ENCODE data around the gene LETMD1. TPM values are rescaled to one million over a fixed set of nuclear protein-coding genes. Genes with fewer than 3 reads are reported as not detected.

Gene LETMD1
- polyA plus RNA-seq, 3 donors: 58.5 to 70.6 (median 70.4) TPM

GRCh38 chr12:51023625-51024382 is 24.3 kb upstream of the LETMD1 start:
- peak overlapping the region; percentile 22 for H3K27ac ChIP-seq (ENCODE audit: low read depth, low read length)
- WGBS, 3 donors: 36 to 74% (median 73%) methylated on average over 4 of the region's 4 CpGs

- WGBS, 3 donors: 3 to 13% (median 9%) methylated on average over 9 of the region's 9 CpGs
- no peak overlapping the region for H3K27ac ChIP-seq (ENCODE audit: low read depth, low read length)
Measured at GRCh38 chr12:51025338-51025835, 22.7 kb upstream of the LETMD1 start.

- WGBS, 3 donors: 0 to 1% (median 1%) methylated on average over 71 to 74 of the region's 74 CpGs
- H3K27ac ChIP-seq (ENCODE audit: low read depth, low read length): no peak within 1 kb of the TSS
Measured at GRCh38 chr12:51025836-51026638, 22.1 kb upstream of the LETMD1 start, which contains the start of gene SLC11A2. Gene SLC11A2, minus strand, starts transcription at chr12:51026384. Its CDS starts 15,656 bp downstream, at chr12:51010728.

- 90 to 92% (median 92%) methylated on average over 15 of the region's 15 CpGs for WGBS, 3 donors
- no peak overlapping the region for H3K27ac ChIP-seq (ENCODE audit: low read depth, low read length)
Measured at GRCh38 chr12:51027342-51027835, 20.7 kb upstream of the LETMD1 start.

- no peak overlapping the region for H3K27ac ChIP-seq (ENCODE audit: low read depth, low read length)
- WGBS, 3 donors: 20 to 25% (median 21%) methylated on average over 9 of the region's 9 CpGs
Measured at GRCh38 chr12:51028126-51028812, 19.9 kb upstream of the LETMD1 start.

GRCh38 chr12:51028813-51029150 is 19.3 kb upstream of the LETMD1 start:
- WGBS, 3 donors: 44 to 62% (median 57%) methylated on average over 5 of the region's 5 CpGs
- no peak overlapping the region for H3K27ac ChIP-seq (ENCODE audit: low read depth, low read length)

GRCh38 chr12:51033048-51033447 is 15.1 kb upstream of the LETMD1 start:
- 65 to 89% (median 84%) methylated on average over 2 of the region's 2 CpGs for WGBS, 3 donors
- no peak overlapping the region for H3K27ac ChIP-seq (ENCODE audit: low read depth, low read length)

GRCh38 chr12:51033457-51034089 is 14.6 kb upstream of the LETMD1 start:
- WGBS, 3 donors: 92 to 97% (median 95%) methylated on average over 4 of the region's 4 CpGs
- no peak overlapping the region for H3K27ac ChIP-seq (ENCODE audit: low read depth, low read length)

- H3K27ac ChIP-seq (ENCODE audit: low read depth, low read length): no peak overlapping the region
- 52 to 79% (median 78%) methylated on average over 3 of the region's 3 CpGs for WGBS, 3 donors
Measured at GRCh38 chr12:51036279-51036678, 11.8 kb upstream of the LETMD1 start.

GRCh38 chr12:51048661-51049251 is 629 bp downstream of the LETMD1 start:
- H3K27ac ChIP-seq (ENCODE audit: low read depth, low read length): no peak overlapping the region
- 17 to 23% (median 18%) methylated on average over 14 of the region's 14 CpGs for WGBS, 3 donors

GRCh38 chr12:51049525-51049924 is 1.4 kb downstream of the LETMD1 start:
- H3K27ac ChIP-seq (ENCODE audit: low read depth, low read length): no peak overlapping the region

GRCh38 chr12:51051787-51052186 is 3.7 kb downstream of the LETMD1 start:
- H3K27ac ChIP-seq (ENCODE audit: low read depth, low read length): no peak overlapping the region
- 56 to 68% (median 64%) methylated on average over 4 of the region's 4 CpGs for WGBS, 3 donors

More at GRCh38 chr12:51049525-51049924, 1.4 kb downstream of the LETMD1 start:
- WGBS, 3 donors: 44 to 70% (median 46%) methylated on average over 3 of the region's 3 CpGs

- H3K27ac ChIP-seq (ENCODE audit: low read depth, low read length): no peak overlapping the region
- WGBS, 3 donors: 90 to 94% (median 90%) methylated on average over 2 of the region's 2 CpGs
Measured at GRCh38 chr12:51055060-51055459, 6.9 kb downstream of the LETMD1 start.

GRCh38 chr12:51056242-51056641 is 8.1 kb downstream of the LETMD1 start:
- H3K27ac ChIP-seq (ENCODE audit: low read depth, low read length): no peak overlapping the region
- WGBS, 3 donors: 55 to 84% (median 61%) methylated on average over 5 of the region's 5 CpGs

- H3K27ac ChIP-seq (ENCODE audit: low read depth, low read length): no peak overlapping the region
- WGBS, 3 donors: 81 to 89% (median 82%) methylated on average over 7 of the region's 7 CpGs
Measured at GRCh38 chr12:51059086-51059485, 11.0 kb downstream of the LETMD1 start.

GRCh38 chr12:51062631-51063397 is 14.7 kb downstream of the LETMD1 start:
- WGBS, 3 donors: 70 to 86% (median 78%) methylated on average over 9 of the region's 9 CpGs
- H3K27ac ChIP-seq (ENCODE audit: low read depth, low read length): no peak overlapping the region

GRCh38 chr12:51065530-51065929 is 17.4 kb downstream of the LETMD1 start:
- 96 to 99% (median 96%) methylated on average over 5 of the region's 5 CpGs for WGBS, 3 donors
- H3K27ac ChIP-seq (ENCODE audit: low read depth, low read length): no peak overlapping the region

Data from adipose tissue (tissue), 3 donors.